Uterus (tissue), 2 donors: Measurements from ENCODE around the gene STAC3.

Experiments used
- CTCF ChIP-seq, 4 experiments: fragments of 200-600 bp in 2 of 4; fragments of 450-650 bp in 2 of 4; sonication (generic) in 2 of 4; IDR thresholded peaks; one replicate each; pipeline ENCODE4 v1.5.1; 2016 to 2019; ENCODE audit warnings: antibody characterized with exemption in 4 of 4, mild to moderate bottlenecking in 2 of 4, moderate library complexity in 1 of 4
- POLR2A ChIP-seq, 2 donors: fragments of 450-650 bp; IDR thresholded peaks; one replicate each; pipeline ENCODE4 v1.6.1; 2016; ENCODE audit warnings: antibody characterized with exemption in 2 of 2, mild to moderate bottlenecking in 1 of 2, moderate library complexity in 1 of 2

GRCh38 chr12:57207731-57208630 is 43.0 kb downstream of the STAC3 start:
- TF ChIP-seq CTCF (IDR thresholded peaks at IDR 0.05): no peak
- TF ChIP-seq POLR2A (IDR thresholded peaks at IDR 0.05): no peak
